ENCODE results near the gene FMNL2. TPM values are rescaled to one million over a fixed set of nuclear protein-coding genes. Genes with fewer than 3 reads are reported as not detected.

FMNL2 gene
- total RNA-seq, 1 donor from 2014 or later = 41.7 TPM

DNA sequence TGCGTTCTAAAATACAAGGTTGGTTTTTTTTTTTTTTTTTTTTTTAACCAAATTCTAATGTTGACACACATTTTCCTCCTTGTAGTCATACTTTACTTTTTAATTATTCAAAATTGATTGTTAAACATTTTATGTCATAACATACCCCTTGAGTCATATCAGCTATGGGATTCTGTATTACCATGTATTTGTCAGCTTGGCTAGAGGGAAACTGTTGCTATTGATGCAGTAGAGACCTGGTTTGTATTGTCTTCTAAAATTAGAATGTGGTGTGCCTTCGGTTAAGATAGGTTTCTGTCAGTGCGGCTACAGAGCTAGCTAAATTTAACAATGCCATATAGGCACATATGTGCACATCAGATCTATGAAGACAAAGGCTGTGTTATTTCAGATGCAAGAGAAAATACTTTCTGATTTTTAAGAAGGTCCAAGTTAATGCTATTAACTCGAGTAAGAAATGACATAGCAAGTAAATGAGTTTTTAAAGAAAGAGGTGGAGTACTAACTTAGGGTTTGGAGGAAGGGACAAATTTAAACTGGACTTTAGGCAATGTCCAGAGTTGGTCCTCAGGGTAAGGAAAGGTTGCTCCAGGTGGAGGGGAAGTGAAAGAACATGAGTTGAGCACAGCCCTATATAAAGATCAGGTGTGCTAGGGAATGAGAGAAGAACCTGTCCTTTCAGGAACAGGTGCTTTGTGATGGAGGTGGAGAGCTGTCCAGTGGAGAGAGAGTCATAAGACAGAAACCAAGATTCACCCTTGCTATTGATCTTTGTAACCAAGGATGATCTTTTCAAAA, 230.0 kb downstream of the FMNL2 start:
- TF ChIP-seq, protein P1, sequence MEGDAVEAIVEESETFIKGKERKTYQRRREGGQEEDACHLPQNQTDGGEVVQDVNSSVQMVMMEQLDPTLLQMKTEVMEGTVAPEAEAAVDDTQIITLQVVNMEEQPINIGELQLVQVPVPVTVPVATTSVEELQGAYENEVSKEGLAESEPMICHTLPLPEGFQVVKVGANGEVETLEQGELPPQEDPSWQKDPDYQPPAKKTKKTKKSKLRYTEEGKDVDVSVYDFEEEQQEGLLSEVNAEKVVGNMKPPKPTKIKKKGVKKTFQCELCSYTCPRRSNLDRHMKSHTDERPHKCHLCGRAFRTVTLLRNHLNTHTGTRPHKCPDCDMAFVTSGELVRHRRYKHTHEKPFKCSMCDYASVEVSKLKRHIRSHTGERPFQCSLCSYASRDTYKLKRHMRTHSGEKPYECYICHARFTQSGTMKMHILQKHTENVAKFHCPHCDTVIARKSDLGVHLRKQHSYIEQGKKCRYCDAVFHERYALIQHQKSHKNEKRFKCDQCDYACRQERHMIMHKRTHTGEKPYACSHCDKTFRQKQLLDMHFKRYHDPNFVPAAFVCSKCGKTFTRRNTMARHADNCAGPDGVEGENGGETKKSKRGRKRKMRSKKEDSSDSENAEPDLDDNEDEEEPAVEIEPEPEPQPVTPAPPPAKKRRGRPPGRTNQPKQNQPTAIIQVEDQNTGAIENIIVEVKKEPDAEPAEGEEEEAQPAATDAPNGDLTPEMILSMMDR (IDR thresholded peaks at IDR 0.05; ENCODE audit: unreplicated experiment) = no peak
- Mint-ChIP-seq H3K9me3 (ENCODE audit: unreplicated experiment) (no peaks in the 10 kb centered on the region), H3K27ac (ENCODE audit: unreplicated experiment) (no peak overlapping the region), H3K4me3 (ENCODE audit: unreplicated experiment) (no peak overlapping the region), H3K4me1 (ENCODE audit: unreplicated experiment) (peaks cover 4% of the 10 kb centered on the region), H3K36me3 (ENCODE audit: low read depth, unreplicated experiment) (no peaks in the 10 kb centered on the region), H3K27me3 (ENCODE audit: unreplicated experiment) (peaks cover 5% of the 10 kb centered on the region)
- DNase-seq (ENCODE audit: low spot score) = no peak

DNA sequence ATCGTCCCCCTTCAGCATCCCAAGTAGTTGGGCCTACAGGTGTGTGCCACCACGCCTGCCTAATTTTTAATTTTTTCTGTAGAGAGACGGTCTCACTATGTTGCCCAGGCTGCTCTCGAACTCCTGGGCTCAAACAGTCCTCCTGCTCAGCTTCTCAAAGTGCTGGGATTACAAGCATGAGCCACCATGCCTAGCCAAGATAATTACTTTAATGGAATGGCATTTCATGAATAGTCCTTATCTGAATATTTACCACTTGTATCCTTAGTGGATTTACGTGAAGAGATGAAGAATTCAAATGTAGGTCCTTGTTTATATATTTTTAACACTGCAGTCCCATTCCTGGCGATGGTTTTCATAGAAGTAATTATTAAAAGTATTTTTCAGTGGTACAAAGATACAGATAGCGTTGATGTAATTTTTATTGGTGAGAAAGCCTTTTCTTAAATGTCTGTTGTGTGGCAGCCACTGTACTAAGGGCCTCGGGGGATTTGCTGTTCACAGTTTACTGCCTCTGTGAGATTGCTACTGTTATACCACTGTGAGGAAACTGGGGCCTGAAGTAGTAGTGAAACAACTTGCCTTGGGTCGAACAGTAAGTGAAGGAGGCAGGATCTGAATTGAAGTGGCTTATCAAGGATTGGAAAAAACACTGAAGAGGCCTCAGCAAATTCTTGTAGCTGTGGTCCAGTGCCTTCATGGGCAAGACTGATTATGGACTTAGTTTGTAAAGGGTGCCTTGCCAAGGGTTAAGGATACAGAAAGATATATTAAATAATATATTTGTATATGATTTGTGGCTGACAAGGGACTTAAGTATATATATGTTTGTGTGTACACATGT, 231.1 kb downstream of the FMNL2 start:
- TF ChIP-seq, protein P1 (IDR thresholded peaks at IDR 0.05; ENCODE audit: unreplicated experiment) = no peak

DNA sequence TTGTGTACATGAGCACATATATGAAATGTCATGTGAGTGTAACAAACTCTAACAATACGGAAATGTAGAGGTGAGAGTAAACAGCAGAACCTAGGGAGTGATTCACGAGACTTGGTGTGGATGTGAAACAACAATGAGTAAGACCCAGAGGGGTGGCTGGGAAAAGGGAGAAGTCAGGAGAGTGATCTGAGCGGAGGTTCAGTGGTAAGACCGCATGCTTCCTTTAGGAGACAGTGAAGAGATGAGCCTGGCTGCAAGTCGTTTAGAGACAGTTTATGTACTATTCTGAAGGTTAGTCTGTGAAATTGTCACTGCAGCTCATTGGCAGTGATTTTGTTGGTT, 231.7 kb downstream of the FMNL2 start:
- TF ChIP-seq, protein P1 (IDR thresholded peaks at IDR 0.05; ENCODE audit: unreplicated experiment) = no peak
- peaks cover 5% of the 10 kb centered on the region for H3K27me3 Mint-ChIP-seq (ENCODE audit: unreplicated experiment)
- no peak for DNase-seq (ENCODE audit: low spot score)
- no peaks in the 10 kb centered on the region for H3K9me3 Mint-ChIP-seq (ENCODE audit: unreplicated experiment)
- peaks cover 13% of the 10 kb centered on the region for H3K4me1 Mint-ChIP-seq (ENCODE audit: unreplicated experiment)
- H3K4me3 Mint-ChIP-seq (ENCODE audit: unreplicated experiment) = no peak overlapping the region
- H3K36me3 Mint-ChIP-seq (ENCODE audit: low read depth, unreplicated experiment) = no peaks in the 10 kb centered on the region
- H3K27ac Mint-ChIP-seq (ENCODE audit: unreplicated experiment) = no peak overlapping the region

More for the DNA sequence above, 231.1 kb downstream of the FMNL2 start:
- Mint-ChIP-seq H3K4me1 (ENCODE audit: unreplicated experiment) (peaks cover 13% of the 10 kb centered on the region), H3K36me3 (ENCODE audit: low read depth, unreplicated experiment) (no peaks in the 10 kb centered on the region), H3K27ac (ENCODE audit: unreplicated experiment) (no peak overlapping the region), H3K9me3 (ENCODE audit: unreplicated experiment) (no peaks in the 10 kb centered on the region), H3K4me3 (ENCODE audit: unreplicated experiment) (no peak overlapping the region), H3K27me3 (ENCODE audit: unreplicated experiment) (peaks cover 5% of the 10 kb centered on the region)
- no peak for DNase-seq (ENCODE audit: low spot score)

DNA sequence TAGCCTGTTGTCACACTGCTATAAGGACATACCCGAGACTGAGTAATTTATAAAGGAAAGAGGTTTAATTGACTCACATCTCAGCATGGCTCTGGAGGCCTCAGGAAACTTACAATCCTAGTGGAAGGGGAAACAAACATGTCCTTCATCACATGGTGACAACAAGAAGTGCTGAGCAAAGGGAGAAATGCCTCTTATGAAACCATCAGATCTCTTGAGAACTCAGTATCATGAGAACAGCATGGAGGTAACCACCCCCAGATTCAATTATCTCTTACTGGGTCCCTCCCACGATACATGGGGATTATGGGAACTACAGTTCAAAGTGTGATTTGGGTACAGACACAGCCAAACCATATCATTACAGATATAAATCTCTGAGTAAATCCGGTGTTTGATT, 233.6 kb downstream of the FMNL2 start:
- TF ChIP-seq, protein P1 (IDR thresholded peaks at IDR 0.05; ENCODE audit: unreplicated experiment) = no peak
- H3K4me1 Mint-ChIP-seq (ENCODE audit: unreplicated experiment) = peaks cover 10% of the 10 kb centered on the region
- H3K4me3 Mint-ChIP-seq (ENCODE audit: unreplicated experiment) = no peak overlapping the region
- DNase-seq (ENCODE audit: low spot score) = no peak
- no peak overlapping the region for H3K27ac Mint-ChIP-seq (ENCODE audit: unreplicated experiment)
- peaks cover 5% of the 10 kb centered on the region for H3K27me3 Mint-ChIP-seq (ENCODE audit: unreplicated experiment)
- H3K36me3 Mint-ChIP-seq (ENCODE audit: low read depth, unreplicated experiment) = no peaks in the 10 kb centered on the region
- no peaks in the 10 kb centered on the region for H3K9me3 Mint-ChIP-seq (ENCODE audit: unreplicated experiment)

DNA sequence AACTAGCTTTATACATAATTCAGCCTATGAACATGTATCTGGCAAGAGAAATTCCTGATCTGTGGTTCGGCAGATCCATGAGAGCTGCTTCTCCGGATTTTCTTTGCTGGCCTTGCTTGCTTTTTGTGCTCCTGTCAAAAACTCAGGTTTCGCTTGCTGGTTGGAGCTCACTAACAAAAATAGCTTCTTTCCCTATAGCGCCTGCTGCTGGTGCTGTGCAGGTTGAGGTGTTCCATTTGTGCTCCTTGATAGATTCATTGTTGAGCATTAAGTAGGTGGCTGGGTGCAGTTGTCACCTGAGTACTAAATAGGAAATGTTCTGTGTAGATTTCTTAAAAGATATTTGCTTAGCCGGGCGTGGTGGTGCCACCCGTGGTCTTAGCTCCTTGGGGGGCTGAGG, 234.2 kb downstream of the FMNL2 start:
- Mint-ChIP-seq H3K36me3 (ENCODE audit: low read depth, unreplicated experiment) (no peaks in the 10 kb centered on the region), H3K9me3 (ENCODE audit: unreplicated experiment) (no peaks in the 10 kb centered on the region), H3K4me3 (ENCODE audit: unreplicated experiment) (no peak overlapping the region), H3K4me1 (ENCODE audit: unreplicated experiment) (peaks cover 10% of the 10 kb centered on the region), H3K27me3 (ENCODE audit: unreplicated experiment) (peaks cover 5% of the 10 kb centered on the region), H3K27ac (ENCODE audit: unreplicated experiment) (no peak overlapping the region)
- DNase-seq (ENCODE audit: low spot score) = no peak
- TF ChIP-seq, protein P1 (IDR thresholded peaks at IDR 0.05; ENCODE audit: unreplicated experiment) = no peak

All from endothelial cell (in vitro differentiated cells).